H54 (cell line): Measurements from ENCODE around the gene CHRNG.

Experiments used
- DNase-seq: peaks from one replicate; pipeline ENCODE4 v3.0.0; 2011; ENCODE audit warnings: low spot score, mixed read lengths; ENCODE audit not compliant: insufficient read length
- FAIRE-seq: peaks from 3 replicates; lab custom pipeline; 2011; peaks lifted over from hg19 to GRCh38; lab: Jason Lieb, UNC
- POLR2A ChIP-seq: IDR thresholded peaks from 2 replicates; pipeline ENCODE4 v1.6.1; 2011; ENCODE audit warnings: low read depth, mild to moderate bottlenecking, low read length

CHRNG gene

DNA sequence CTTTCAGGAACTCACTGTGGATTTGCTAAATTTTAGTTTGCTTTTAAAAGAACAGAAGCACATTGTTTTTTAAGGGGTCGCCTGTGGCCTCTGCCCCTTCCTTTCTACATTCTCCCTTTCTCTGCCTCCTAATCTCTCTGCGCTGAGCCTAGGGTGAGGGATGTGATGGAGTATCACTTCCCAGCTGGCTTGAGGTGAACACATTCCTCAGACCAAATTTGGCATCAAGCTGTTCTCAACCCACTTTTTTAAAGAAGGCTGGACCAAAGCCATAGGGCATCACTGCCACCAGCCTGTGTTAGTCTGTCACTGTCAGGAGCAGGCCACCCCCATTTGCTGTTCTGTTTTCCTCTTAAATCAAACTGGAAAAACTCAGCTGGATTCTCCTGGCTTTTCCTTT is 38.3 kb downstream of the CHRNG start:
- no peak for TF ChIP-seq POLR2A
- DNase-seq (no peak), FAIRE-seq (no peak)

DNA sequence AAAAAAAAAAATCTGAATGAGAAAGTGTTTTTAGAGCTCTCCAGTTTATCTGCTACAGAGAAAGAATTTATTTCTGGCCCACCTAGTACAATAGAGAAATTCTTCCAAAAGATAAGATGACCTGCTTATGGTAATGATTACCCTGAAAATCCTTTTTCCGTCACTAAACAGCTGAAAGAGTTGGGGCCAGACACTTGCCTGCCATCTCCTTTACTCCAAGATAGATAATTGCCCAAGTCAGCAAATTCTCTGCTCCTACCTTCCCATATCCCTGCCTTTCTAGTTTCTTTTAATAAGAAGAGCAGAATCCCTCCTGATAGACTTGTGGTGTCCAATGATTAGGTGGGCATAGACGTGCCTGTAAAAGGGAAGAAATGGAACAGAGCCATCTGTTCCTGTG is 39.1 kb downstream of the CHRNG start:
- FAIRE-seq = no peak

DNA sequence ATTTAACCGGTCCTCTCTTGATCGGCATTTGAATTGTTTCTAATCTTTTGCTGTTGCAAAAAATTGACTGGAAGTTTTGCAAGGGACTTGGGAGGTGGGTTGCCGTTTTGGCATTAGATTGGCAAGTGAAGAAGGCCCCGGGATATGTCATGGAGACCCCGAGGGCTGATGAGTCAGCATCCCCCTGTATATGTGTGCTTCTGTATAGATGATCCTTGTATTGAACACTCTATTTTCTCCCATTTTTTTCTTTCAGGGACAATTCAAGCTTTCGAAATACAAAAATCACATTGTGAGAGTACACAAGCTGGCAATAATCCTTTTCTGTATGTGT is 41.1 kb downstream of the CHRNG start:
- no peak for FAIRE-seq
- DNase-seq = no peak
- TF ChIP-seq POLR2A = no peak

More for the DNA sequence above, 39.1 kb downstream of the CHRNG start:
- TF ChIP-seq POLR2A = no peak
- no peak for DNase-seq

DNA sequence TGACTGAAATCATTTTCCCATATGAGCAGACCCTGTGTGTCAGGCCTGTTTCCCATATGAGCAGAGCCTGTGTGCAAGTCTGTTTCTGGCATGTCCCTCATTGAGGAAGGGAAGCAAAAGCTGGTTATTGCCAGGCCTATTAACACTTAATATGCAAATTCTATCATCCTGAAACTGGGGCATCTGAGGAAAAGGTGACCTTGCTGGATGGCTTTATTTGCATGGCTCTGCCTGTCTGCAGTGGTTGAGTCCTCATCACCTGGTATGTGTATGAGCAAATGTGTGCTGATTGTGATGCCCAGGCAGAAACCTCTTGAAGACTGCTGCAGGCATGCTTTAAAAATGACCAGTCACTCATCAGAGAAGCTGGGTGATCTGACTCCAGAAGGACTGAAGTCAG is 42.2 kb downstream of the CHRNG start:
- DNase-seq (no peak), FAIRE-seq (no peak)
- TF ChIP-seq POLR2A = no peak

DNA sequence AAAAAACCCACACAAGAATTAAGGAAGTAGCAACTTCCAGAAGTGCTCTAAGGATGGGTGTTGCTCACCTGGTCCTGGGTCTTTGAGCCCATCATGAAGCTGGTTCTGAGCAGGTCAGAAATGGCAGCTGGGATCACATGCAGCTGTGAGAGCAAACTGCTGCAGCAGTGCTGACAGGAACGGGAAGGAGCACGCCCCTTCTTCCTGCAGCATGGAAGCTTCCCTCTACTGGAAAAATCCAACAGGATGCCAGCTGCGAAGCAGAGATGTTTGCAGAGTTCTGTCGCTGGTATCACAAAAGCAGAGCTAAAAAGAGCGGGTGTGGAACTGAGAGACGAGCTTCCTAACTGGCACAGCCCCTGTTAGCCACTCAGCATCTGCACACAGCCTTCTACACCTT is 44.7 kb downstream of the CHRNG start:
- no peak for FAIRE-seq
- TF ChIP-seq POLR2A = no peak

DNA sequence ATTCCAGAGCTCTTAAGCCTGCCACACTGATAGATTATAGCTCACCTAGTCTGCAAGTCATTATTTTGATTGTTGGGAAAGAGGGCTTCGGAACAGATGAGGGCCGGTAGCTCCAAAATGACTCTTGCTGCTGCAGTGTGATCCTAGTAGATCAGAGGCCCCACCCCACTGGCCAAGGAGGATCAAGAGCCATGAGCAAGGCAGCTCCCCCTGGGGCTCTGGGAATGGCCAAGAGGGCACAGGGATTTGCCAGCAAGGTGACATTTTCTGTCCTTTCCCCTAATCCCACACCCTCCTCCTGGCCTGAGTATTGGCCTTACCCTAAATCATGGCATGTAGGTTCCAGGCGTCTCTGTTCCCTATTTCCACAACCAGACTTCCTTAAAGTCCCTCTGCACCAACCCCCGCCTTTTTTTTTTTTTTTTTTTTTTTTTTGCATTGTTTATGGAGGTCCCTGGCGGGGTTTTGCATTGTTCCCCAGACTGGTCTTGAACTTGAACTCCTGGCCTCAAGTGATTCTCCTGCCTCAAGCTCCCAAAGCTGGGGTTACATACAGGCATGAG is 47.5 kb downstream of the CHRNG start:
- DNase-seq (no peak), FAIRE-seq (no peak)
- TF ChIP-seq POLR2A = no peak

More for the DNA sequence above, 44.7 kb downstream of the CHRNG start:
- DNase-seq = no peak

DNA sequence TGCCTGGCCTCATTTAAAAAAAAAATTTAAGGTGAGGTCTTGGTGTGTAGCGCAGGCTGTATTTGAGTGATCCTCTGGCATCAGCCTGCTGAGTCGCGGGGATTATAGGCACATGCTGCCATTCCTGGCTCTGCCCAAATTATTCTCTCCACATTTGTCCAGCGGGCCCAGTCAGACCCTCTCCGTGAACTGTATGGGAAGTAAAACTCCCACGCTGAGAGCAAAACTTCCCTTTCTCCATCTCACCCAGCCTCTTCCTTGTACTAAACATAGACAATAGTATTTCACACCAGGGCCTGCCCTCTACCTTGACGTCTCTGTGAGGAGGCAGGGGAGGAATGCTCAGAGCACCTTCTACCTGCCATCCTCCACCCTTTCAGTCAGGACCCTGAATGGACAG is 48.0 kb downstream of the CHRNG start:
- FAIRE-seq (no peak), DNase-seq (no peak)
- no peak for TF ChIP-seq POLR2A

DNA sequence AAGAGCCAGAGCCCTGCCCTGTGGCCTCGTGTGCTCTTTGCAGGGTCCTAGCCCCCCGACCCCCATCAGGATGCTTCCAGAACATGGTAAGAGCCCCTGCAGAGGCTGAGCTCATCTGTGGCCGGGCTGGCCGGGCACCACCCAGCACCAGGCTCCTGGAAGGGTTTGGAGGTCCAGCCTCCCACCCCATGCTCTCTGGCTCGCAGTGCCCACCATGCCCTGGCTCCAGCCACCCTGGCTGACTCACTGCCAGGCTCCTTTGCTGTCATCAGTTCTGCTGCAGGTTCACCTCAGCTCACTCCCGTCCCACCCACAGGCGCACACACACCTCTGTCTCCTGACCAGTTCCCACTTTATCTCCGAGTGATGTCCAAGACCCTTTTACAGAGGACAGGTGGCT is 48.5 kb downstream of the CHRNG start:
- no peak for TF ChIP-seq POLR2A
- no peak for DNase-seq
- no peak for FAIRE-seq

DNA sequence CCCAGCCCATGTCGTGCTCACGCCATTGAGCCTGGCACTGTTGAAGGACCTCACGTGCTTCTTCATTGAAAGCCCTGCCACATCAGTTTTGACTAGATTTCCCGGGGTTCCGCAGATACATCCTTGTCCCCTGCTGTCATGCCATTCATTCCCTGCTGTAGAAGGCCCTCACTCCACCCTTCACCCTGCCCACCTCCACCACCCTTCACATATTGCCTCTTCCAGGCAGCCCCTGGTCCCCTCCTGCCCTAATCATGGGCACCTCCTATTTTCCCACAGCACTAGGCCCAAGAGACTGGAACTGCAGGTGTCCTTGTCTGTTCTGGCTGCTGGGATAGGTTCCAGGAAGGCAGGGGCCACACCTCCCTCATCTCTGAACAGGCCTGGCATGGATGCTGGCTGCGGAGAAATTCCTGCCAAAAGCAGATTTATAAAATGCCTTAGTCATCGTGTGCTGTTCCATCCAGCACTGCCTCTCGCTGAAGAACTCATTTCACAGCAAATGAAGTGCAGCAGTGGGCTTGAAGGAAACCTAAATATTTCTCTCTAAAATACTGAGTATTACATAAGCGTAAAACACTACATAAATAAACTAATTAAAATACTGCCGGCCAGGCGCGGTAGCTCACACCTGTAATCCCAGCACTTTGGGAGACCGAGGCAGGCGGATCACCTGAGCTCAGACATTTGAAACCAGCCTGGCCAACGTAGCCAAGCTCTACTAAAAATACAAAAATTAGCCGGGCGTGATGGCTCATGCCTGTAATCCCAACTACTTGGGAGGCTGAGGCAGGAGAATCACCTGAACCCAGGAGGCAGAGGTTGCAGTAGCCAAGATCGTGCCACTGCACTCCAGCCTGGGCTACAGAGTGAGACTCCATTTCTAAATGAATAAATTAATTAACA is 49.4 kb downstream of the CHRNG start:
- peak; percentile 79 for DNase-seq
- no peak for TF ChIP-seq POLR2A
- peak; percentile 71 for FAIRE-seq

DNA sequence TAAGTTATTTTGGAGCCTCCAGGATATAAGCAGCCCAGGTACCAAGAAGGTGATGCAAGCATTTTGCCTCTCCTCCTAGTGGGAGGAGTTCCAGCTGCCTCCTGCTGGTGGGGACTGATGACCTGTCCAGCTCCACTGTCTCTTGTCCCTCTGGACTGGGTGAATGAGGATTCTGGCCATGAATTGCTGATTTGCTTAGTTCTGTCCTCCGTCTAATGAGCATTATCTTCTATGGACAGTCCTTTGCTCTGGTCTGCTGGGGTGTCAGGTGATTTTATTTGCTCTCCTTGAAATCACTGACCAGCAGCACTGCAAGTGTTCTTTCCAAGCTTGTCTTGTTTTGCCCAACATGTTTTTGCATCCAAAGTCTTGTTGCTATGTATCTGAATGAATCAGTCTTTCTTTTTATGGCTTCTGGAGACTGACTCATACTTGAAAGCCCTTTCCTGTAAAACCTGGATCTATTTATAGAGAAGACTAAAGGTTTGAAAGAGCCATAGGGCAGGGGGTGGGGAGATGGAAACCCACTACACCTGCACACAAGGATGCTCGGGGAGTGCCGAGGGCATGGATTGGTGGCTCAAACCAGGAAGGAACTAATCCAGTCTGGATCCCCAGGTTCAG is 53.4 kb downstream of the CHRNG start:
- no peak for TF ChIP-seq POLR2A
- DNase-seq = peak; percentile 56
- FAIRE-seq = no peak

DNA sequence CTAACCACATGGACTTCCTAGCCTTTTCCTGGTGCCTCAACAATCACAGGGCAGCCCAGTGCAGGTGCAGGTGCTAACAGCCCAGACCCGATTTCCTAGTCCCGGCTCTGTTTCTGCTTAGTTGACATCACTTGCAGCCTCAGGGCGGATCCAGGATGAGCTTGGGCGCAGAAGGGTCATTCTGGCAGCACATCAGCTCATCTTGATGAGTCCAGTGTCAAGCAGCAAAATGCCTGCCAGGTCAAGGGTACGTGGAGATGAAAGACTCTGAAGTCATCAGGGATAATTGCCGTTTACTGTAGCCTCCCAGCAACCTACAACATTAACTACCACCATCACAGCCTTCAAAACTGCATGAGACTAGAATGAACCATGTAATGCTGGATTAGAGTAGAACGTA is 54.5 kb downstream of the CHRNG start:
- no peak for DNase-seq
- FAIRE-seq = no peak
- TF ChIP-seq POLR2A = no peak
